Testis (tissue), 2 donors: ENCODE data around the gene RAB5A.

Experiments used
- CTCF ChIP-seq, 3 experiments: fragments of 450-650 bp in 2 of 3; fragments of 200-600 bp in 1 of 3; sonication (generic) in 1 of 3; IDR thresholded peaks; one replicate each; pipeline ENCODE4 v1.5.1; 2016 to 2019; ENCODE audit warnings: antibody characterized with exemption in 3 of 3, mild to moderate bottlenecking in 2 of 3, moderate library complexity in 1 of 3
- POLR2A ChIP-seq: fragments of 450-650 bp; IDR thresholded peaks from one replicate; pipeline ENCODE4 v1.6.1; 2017; ENCODE audit warnings: antibody characterized with exemption, mild to moderate bottlenecking, moderate library complexity

DNA sequence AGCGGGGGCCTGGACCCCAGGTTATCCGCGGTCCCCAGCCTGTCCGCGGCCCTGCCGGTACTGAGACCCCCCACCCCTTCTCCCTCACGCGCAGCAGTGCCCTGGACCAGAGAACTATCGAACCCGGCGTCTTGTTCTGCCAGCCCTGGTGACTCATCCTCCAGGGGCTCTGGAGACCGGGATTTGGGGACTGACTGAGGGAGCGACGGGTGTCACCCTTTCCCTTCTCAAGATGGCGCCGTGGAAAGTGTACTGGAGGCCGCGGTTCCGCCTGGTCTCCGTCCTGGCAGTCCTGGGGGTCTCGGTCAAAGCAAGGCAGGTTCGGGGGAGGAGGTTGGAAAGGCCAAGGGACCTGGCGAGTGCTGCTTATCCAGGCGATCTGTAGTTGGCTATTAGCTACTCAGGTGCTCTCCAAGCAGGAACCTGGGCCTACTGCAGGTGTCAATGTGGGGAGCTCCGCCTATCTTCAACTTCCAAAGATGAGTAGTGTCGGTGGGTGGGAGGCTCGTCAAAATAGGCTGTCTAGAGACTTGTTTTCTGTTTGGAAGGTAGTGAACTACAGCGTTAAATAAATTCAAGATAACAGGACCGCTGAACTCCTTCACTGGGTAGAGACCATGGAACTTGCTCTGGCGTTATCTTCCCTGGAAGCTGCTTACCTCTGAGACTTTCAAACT, 790 bp downstream of the RAB5A start:
- no peak for TF ChIP-seq CTCF (IDR thresholded peaks at IDR 0.05)
- no peak for TF ChIP-seq POLR2A
